K562 (cell line): ENCODE data around the gene STYXL1. TPM values are rescaled to one million over a fixed set of nuclear protein-coding genes. Genes with fewer than 3 reads are reported as not detected.
A peak's percentile ranks its signal among the peaks of the same experiment; 100 is the strongest.

Experiments used
- HNRNPLL ChIP-seq: fragments of 200-400 bp; formaldehyde crosslinking; IDR thresholded peaks from 2 replicates; pipeline ENCODE4 v1.6.1; 2017; ENCODE audit warnings: low read length, low read depth, mild to moderate bottlenecking; ENCODE audit not compliant: poor library complexity, severe bottlenecking
- KDM1A ChIP-seq, 2 experiments: fragments of 450-650 bp; IDR thresholded peaks; 2 replicates each; pipeline ENCODE4 v1.6.1; 2016; ENCODE audit warnings: mild to moderate bottlenecking in 2 of 2
- MCM3 ChIP-seq: fragments of 450-650 bp; IDR thresholded peaks from 2 replicates; pipeline ENCODE4 v1.6.1; 2016
- MITF ChIP-seq: IDR thresholded peaks from 2 replicates; pipeline ENCODE4 v1.6.1; 2014; ENCODE audit warnings: antibody characterized with exemption
- MYNN ChIP-seq, 2 experiments: sonication (generic); formaldehyde crosslinking in 1 of 2; IDR thresholded peaks; 2 replicates each; pipeline versions ENCODE4 v1.5.0 to v1.6.1; 2016 to 2020; ENCODE audit warnings: antibody characterized with exemption in 1 of 2, missing genetic modification reagents in 1 of 2
- NELFE ChIP-seq: IDR thresholded peaks from 2 replicates; pipeline ENCODE4 v1.6.1; 2011; ENCODE audit warnings: mild to moderate bottlenecking; ENCODE audit not compliant: insufficient read depth, insufficient read length
- NR4A1 ChIP-seq, 2 experiments: fragments of 250-450 bp in 1 of 2; fragments of 450-650 bp in 1 of 2; sonication (Bioruptor Pico) in 1 of 2; IDR thresholded peaks; 2 replicates each; pipeline versions ENCODE4 v1.4.0 to v1.6.1; 2016 to 2020; ENCODE audit warnings: mild to moderate bottlenecking in 2 of 2, missing compliant biosample characterization in 1 of 2, missing genetic modification characterization in 1 of 2, moderate library complexity in 1 of 2
- NUFIP1 ChIP-seq: fragments of 450-650 bp; IDR thresholded peaks from 2 replicates; pipeline ENCODE4 v1.6.1; 2018; ENCODE audit not compliant: partially characterized antibody
- PCBP1 ChIP-seq: fragments of 200-400 bp; formaldehyde crosslinking; IDR thresholded peaks from 2 replicates; pipeline ENCODE4 v1.6.1; 2018; ENCODE audit warnings: mild to moderate bottlenecking, low read depth, low read length; ENCODE audit not compliant: poor library complexity, severe bottlenecking
- POLR3G ChIP-seq: IDR thresholded peaks from 2 replicates; pipeline ENCODE4 v1.6.1; 2011; ENCODE audit not compliant: insufficient read length, insufficient replicate concordance; ENCODE audit errors: extremely low read depth
- RHOXF2B ChIP-seq: fragments of 250-450 bp; sonication (Bioruptor Pico); conservative IDR thresholded peaks from 2 replicates; pipeline ENCODE4 v1.5.1; 2021
- SIRT6 ChIP-seq: IDR thresholded peaks from one replicate; pipeline ENCODE4 v1.6.1; 2012; ENCODE audit warnings: low read depth, mild to moderate bottlenecking, control low read depth, inconsistent platforms, low read length, moderate library complexity
- SMARCA4 ChIP-seq: fragments of 450-650 bp; IDR thresholded peaks from 2 replicates; pipeline ENCODE4 v1.6.1; 2016
- TSC22D4 ChIP-seq: fragments of 450-650 bp; IDR thresholded peaks from 2 replicates; pipeline ENCODE4 v1.6.1; 2016; ENCODE audit warnings: missing genetic modification characterization, missing biosample characterization, control low read depth
- ZNF318 ChIP-seq, 2 experiments: fragments of 450-650 bp; IDR thresholded peaks; 2 replicates each; pipeline ENCODE4 v1.6.1; 2016; ENCODE audit warnings: mild to moderate bottlenecking in 2 of 2, borderline replicate concordance in 1 of 2, low read depth in 1 of 2, moderate library complexity in 1 of 2
- ZNF444 ChIP-seq: fragments of 250-450 bp; sonication (Bioruptor Pico); IDR thresholded peaks from 2 replicates; pipeline ENCODE4 v1.4.0; 2020; ENCODE audit warnings: mild to moderate bottlenecking, moderate library complexity
- ZNF57 ChIP-seq: fragments of 450-650 bp; formaldehyde crosslinking; IDR thresholded peaks from 2 replicates; pipeline ENCODE4 v1.4.0; 2020; ENCODE audit warnings: mild to moderate bottlenecking, moderate library complexity
- polyA plus RNA-seq, 8 experiments: library from polyadenylated mRNA; depleted of rRNA in 4 of 8; stranded (reverse) in 5 of 8; unstranded in 3 of 8; fragments of >200 nt; fragmentation: Nextera tagmentation in 2 of 8; fragmentation: Illumina TruSeq in 1 of 8; extraction: Ambion mirVana in 2 of 8; extraction: Trizol in 1 of 8; gene quantifications; 2 replicates each; pipeline versions ENCODE4 v1.2.1 to v1.2.3, GENCODE V29; 2011 to 2014; ENCODE audit warnings: inconsistent platforms in 1 of 8, missing spikeins in 1 of 8
- total RNA-seq, 7 experiments: library from RNA; depleted of rRNA in 6 of 7; stranded (reverse); fragments of >200 nt in 6 of 7; fragmentation: Illumina TruSeq in 2 of 7; extraction: Trizol in 2 of 7; gene quantifications; 2 replicates each; pipeline versions ENCODE4 v1.2.1 to v1.2.3, GENCODE V29; 2011 to 2021; ENCODE audit warnings: low replicate concordance in 1 of 7

STYXL1 gene
- total and polyA plus RNA-seq, 9 of the 15 experiments (the other 6 are each of a cell fraction or from before 2014, with no cell fraction given): 36.5 to 97.2 (median 49.9) TPM

- no peak for TF ChIP-seq MITF
- no peak for TF ChIP-seq POLR3G
- TF ChIP-seq SMARCA4: no peak
- no peak for TF ChIP-seq NELFE
- no peak for TF ChIP-seq TSC22D4 (tag)
- no peak for TF ChIP-seq ZNF444 (CRISPR knock-in tag)
- TF ChIP-seq SIRT6: no peak
- no peak for TF ChIP-seq NR4A1 (CRISPR knock-in tag; IDR thresholded peaks at IDR 0.05)
- no peak for TF ChIP-seq NR4A1 (tag; IDR thresholded peaks at IDR 0.05)
- no peak for TF ChIP-seq ZNF318 (IDR thresholded peaks at IDR 0.05; ENCODE audit: borderline replicate concordance in 1 of 2, low read depth in 1 of 2)
- no peak for TF ChIP-seq KDM1A (IDR thresholded peaks at IDR 0.05)
- TF ChIP-seq MYNN (IDR thresholded peaks at IDR 0.05): no peak
- no peak for TF ChIP-seq MYNN (CRISPR knock-in tag; IDR thresholded peaks at IDR 0.05)
- no peak for TF ChIP-seq NUFIP1
- TF ChIP-seq PCBP1: no peak
- no peak for TF ChIP-seq MCM3
- peak; percentile 42; the same call in 1 of the 2 replicates for TF ChIP-seq ZNF57 (CRISPR knock-in tag)
- no peak for TF ChIP-seq HNRNPLL
- peak; percentile 83; the same call in 1 of the 2 replicates for TF ChIP-seq RHOXF2B (CRISPR knock-in tag)
Measured at GRCh38 chr7:76016191-76016947, 31.4 kb downstream of the STYXL1 start (continued).
